ENCODE results near the gene AMFR. TPM values are rescaled to one million over a fixed set of nuclear protein-coding genes. Genes with fewer than 3 reads are reported as not detected.

The AMFR gene
- total and polyA plus RNA-seq, 4 donors: 39.5 to 86.1 (median 61.2) TPM

GRCh38 chr16:56353054-56353921 is 72.1 kb downstream of the AMFR start:
- Histone ChIP-seq H3K27ac (ENCODE audit: low read depth in 1 of 2, low read length in 1 of 2) (no peak overlapping the region), H3K9me3 (ENCODE audit: control insufficient read depth in 4 of 4, insufficient read depth in 3 of 4, low read length in 3 of 4) (no peaks in the 10 kb centered on the region), H3K9ac (ENCODE audit: insufficient read depth in 1 of 2, low read length in 2 of 2) (no peak overlapping the region), H3K4me3 (no peak overlapping the region), H3K36me3 (ENCODE audit: control insufficient read depth in 4 of 4, insufficient read depth in 4 of 4, low read length in 4 of 4) (no peaks in the 10 kb centered on the region), H3K4me1 (ENCODE audit: control insufficient read depth in 5 of 5, insufficient read depth in 5 of 5, low read length in 5 of 5) (peaks cover 0 to 21% (median 0%) of the 10 kb centered on the region in 5 donors), H3K27me3 (ENCODE audit: control insufficient read depth in 3 of 3, insufficient read depth in 3 of 3, low read length in 2 of 3) (peaks cover 0 to 6% (median 0%) of the 10 kb centered on the region in 3 donors)
- no peak for TF ChIP-seq CTCF (IDR thresholded peaks at IDR 0.05; ENCODE audit: control extremely low read depth, extremely low read depth)
- DNase-seq (peak in 1 of 3 donors; percentile 12), ATAC-seq (ENCODE audit: insufficient read depth, low FRiP score) (no peak)
- 84 to 88% methylated on average over 13 to 15 of the region's 15 CpGs for WGBS, 2 donors

GRCh38 chr16:56352351-56353053 is 72.8 kb downstream of the AMFR start:
- peaks cover 0 to 6% (median 0%) of the 10 kb centered on the region in 3 donors for H3K27me3 ChIP-seq (ENCODE audit: control insufficient read depth in 3 of 3, insufficient read depth in 3 of 3, low read length in 2 of 3)
- DNase-seq (no peak), ATAC-seq (ENCODE audit: insufficient read depth, low FRiP score) (no peak)
- no peak for TF ChIP-seq CTCF (IDR thresholded peaks at IDR 0.05; ENCODE audit: control extremely low read depth, extremely low read depth)
- H3K4me3 ChIP-seq: no peak overlapping the region
- no peak overlapping the region for H3K9ac ChIP-seq (ENCODE audit: insufficient read depth in 1 of 2, low read length in 2 of 2)
- peaks cover 0 to 17% (median 0%) of the 10 kb centered on the region in 5 donors for H3K4me1 ChIP-seq (ENCODE audit: control insufficient read depth in 5 of 5, insufficient read depth in 5 of 5, low read length in 5 of 5)
- no peaks in the 10 kb centered on the region for H3K9me3 ChIP-seq (ENCODE audit: control insufficient read depth in 4 of 4, insufficient read depth in 3 of 4, low read length in 3 of 4)
- no peak overlapping the region for H3K27ac ChIP-seq (ENCODE audit: low read depth in 1 of 2, low read length in 1 of 2)
- 82 to 92% methylated on average over 7 of the region's 7 CpGs for WGBS, 2 donors
- H3K36me3 ChIP-seq (ENCODE audit: control insufficient read depth in 4 of 4, insufficient read depth in 4 of 4, low read length in 4 of 4): no peaks in the 10 kb centered on the region

GRCh38 chr16:56351481-56351880 is 73.9 kb downstream of the AMFR start:
- H3K27ac ChIP-seq (ENCODE audit: low read depth in 1 of 2, low read length in 1 of 2): no peak overlapping the region
- H3K4me3 ChIP-seq: no peak overlapping the region
- DNase-seq: no peak
- no peak for TF ChIP-seq CTCF (IDR thresholded peaks at IDR 0.05; ENCODE audit: control extremely low read depth, extremely low read depth)
- H3K4me1 ChIP-seq (ENCODE audit: control insufficient read depth in 5 of 5, insufficient read depth in 5 of 5, low read length in 5 of 5): peaks cover 0 to 8% (median 0%) of the 10 kb centered on the region in 5 donors
- no peak for ATAC-seq (ENCODE audit: insufficient read depth, low FRiP score)
- H3K9me3 ChIP-seq (ENCODE audit: control insufficient read depth in 4 of 4, insufficient read depth in 3 of 4, low read length in 3 of 4): no peaks in the 10 kb centered on the region
- no peak overlapping the region for H3K9ac ChIP-seq (ENCODE audit: insufficient read depth in 1 of 2, low read length in 2 of 2)
- 92 to 93% methylated on average over 6 of the region's 6 CpGs for WGBS, 2 donors
- no peaks in the 10 kb centered on the region for H3K36me3 ChIP-seq (ENCODE audit: control insufficient read depth in 4 of 4, insufficient read depth in 4 of 4, low read length in 4 of 4)
- peaks cover 0 to 3% (median 0%) of the 10 kb centered on the region in 3 donors for H3K27me3 ChIP-seq (ENCODE audit: control insufficient read depth in 3 of 3, insufficient read depth in 3 of 3, low read length in 2 of 3)

Data from lung (tissue), 12 donors.